HepG2 (cell line): ENCODE results near the gene TMEM255B. TPM values are rescaled to one million over a fixed set of nuclear protein-coding genes. Genes with fewer than 3 reads are reported as not detected.
A peak's percentile ranks its signal among the peaks of the same experiment; 100 is the strongest.

Experiments
- ATAC-seq: fragments of 200-7000 bp; cut with Tn5 transposase; 3 replicates; pipeline ENCODE4 v1.9.1; 2020; ENCODE audit warnings: mild to moderate bottlenecking, moderate library complexity
- BruUV-seq: library from RNA; stranded (reverse); fragments of 400-500 nt; replicated peaks from 2 replicates; lab custom pipeline; 2021; lab: Mats Ljungman, UMichigan
- CTCF ChIA-PET: fragments of 300-600 bp; formaldehyde crosslinking; extraction: SDS; loops from one replicate; lab custom pipeline; 2021; ENCODE audit warnings: low total read pairs, inconsistent platforms, low intra/inter-chr PET ratio; lab: Yijun Ruan, JAX
- POLR2A ChIA-PET: fragments of 350-600 bp; sonication (Branson Sonifier 250); formaldehyde crosslinking; loops from one replicate; lab custom pipeline; 2020; ENCODE audit warnings: antibody characterized with exemption, inconsistent platforms; lab: Yijun Ruan, JAX
- DNase-seq: peaks from one replicate; pipeline ENCODE4 v3.0.0-alpha.2; 2015; ENCODE audit warnings: low spot score
- FAIRE-seq: peaks from 3 replicates; lab custom pipeline; 2011; peaks lifted over from hg19 to GRCh38; lab: Jason Lieb, UNC
- H2AFZ ChIP-seq: one replicate; pipeline ENCODE4 v1.6.1; 2011; ENCODE audit warnings: low read length, inconsistent platforms
- H3K27ac ChIP-seq: fragments of 300-600 bp; 3 replicates; pipeline ENCODE4 v1.8.0; 2011; ENCODE audit warnings: mixed run types, mild to moderate bottlenecking, mixed read lengths, low read length, inconsistent platforms; ENCODE audit not compliant: insufficient read depth; ENCODE audit errors: extremely low read length
- H3K27me3 ChIP-seq, 2 experiments: fragments of 200-600 bp in 1 of 2; 2 replicates in 1 of 2; 3 replicates in 1 of 2; pipeline versions ENCODE4 v1.6.0 to v1.8.0; 2011; ENCODE audit warnings: low read length in 2 of 2, mild to moderate bottlenecking in 2 of 2, moderate library complexity in 2 of 2, inconsistent platforms in 1 of 2; ENCODE audit not compliant: insufficient read depth in 2 of 2, control insufficient read depth in 1 of 2
- H3K36me3 ChIP-seq, 2 experiments: fragments of 200-600 bp in 1 of 2; replicated peaks in 1 of 2; 2 replicates in 1 of 2; 3 replicates in 1 of 2; pipeline versions ENCODE4 v1.5.1 to v1.8.0; 2011; ENCODE audit warnings: low read length in 2 of 2, inconsistent platforms in 1 of 2; ENCODE audit not compliant: insufficient read depth in 2 of 2, control insufficient read depth in 1 of 2
- H3K4me1 ChIP-seq: 2 replicates; pipeline ENCODE4 v1.5.1; 2012; ENCODE audit warnings: low read length, inconsistent platforms; ENCODE audit not compliant: insufficient read depth
- H3K4me2 ChIP-seq: 2 replicates; pipeline ENCODE4 v1.6.0; 2011; ENCODE audit warnings: low read depth, low read length, inconsistent platforms
- H3K4me3 ChIP-seq, 3 experiments: fragments of 200-600 bp in 1 of 3; sonication (generic), shearing (Covaris generic) in 1 of 3; replicated peaks in 1 of 3; 2 replicates each; pipeline ENCODE4 v1.5.1; 2011 to 2016; ENCODE audit warnings: low read length in 3 of 3, inconsistent platforms in 2 of 3, low read depth in 2 of 3, mild to moderate bottlenecking in 2 of 3, control low read depth in 1 of 3, mixed read lengths in 1 of 3; ENCODE audit not compliant: insufficient read depth in 1 of 3
- H3K79me2 ChIP-seq: one replicate; pipeline ENCODE4 v1.6.1; 2011; ENCODE audit warnings: low read length, inconsistent platforms; ENCODE audit not compliant: insufficient read depth
- H3K9ac ChIP-seq: 2 replicates; pipeline ENCODE4 v1.6.0; 2011; ENCODE audit warnings: mild to moderate bottlenecking, low read depth, low read length, inconsistent platforms; ENCODE audit not compliant: insufficient read depth
- H3K9me3 ChIP-seq: 2 replicates; pipeline ENCODE4 v1.5.1; 2012; ENCODE audit warnings: mild to moderate bottlenecking, low read length
- H4K20me1 ChIP-seq: 2 replicates; pipeline ENCODE4 v1.6.0; 2011; ENCODE audit warnings: inconsistent platforms, mild to moderate bottlenecking, low read length, moderate library complexity; ENCODE audit not compliant: insufficient read depth
- DNMT1 ChIP-seq: sonication (generic); formaldehyde crosslinking; IDR thresholded peaks from 2 replicates; pipeline ENCODE4 v1.5.1; 2020; ENCODE audit warnings: mild to moderate bottlenecking, missing genetic modification reagents
- ZNF138 ChIP-seq: sonication (generic); formaldehyde crosslinking; IDR thresholded peaks from 2 replicates; pipeline ENCODE4 v1.5.0; 2020; ENCODE audit warnings: mild to moderate bottlenecking, low read depth, missing genetic modification reagents
- ZNF282 ChIP-seq: fragments of 450-650 bp; IDR thresholded peaks from 2 replicates; pipeline ENCODE4 v1.6.1; 2018; ENCODE audit not compliant: partially characterized antibody
- WGBS: methylation state at CpG from one replicate; pipeline ENCODE4 v1.1.6; 2017; ENCODE audit warnings: low lambda C conversion rate; 5-methylcytosine and 5-hydroxymethylcytosine counted together
- in situ Hi-C: cut with HindIII; loops from 2 replicates; pipeline ENCODE4 v1.10.0; 2017; ENCODE audit warnings: low pct_unique_long_range_greater_than_20kb; ENCODE audit not compliant: extremely low pct_ligation_motif_present
- intact Hi-C: fragments of 100-400 bp; cut with micrococcal nuclease; formaldehyde crosslinking; loops from one replicate; pipeline ENCODE4 v1.10.0; 2022; ENCODE audit not compliant: unreplicated experiment
- polyA plus RNA-seq, 8 experiments: library from polyadenylated mRNA; depleted of rRNA in 3 of 8; stranded (reverse) in 7 of 8; unstranded in 1 of 8; fragments of >200 nt; fragmentation: Illumina TruSeq in 4 of 8; extraction: Trizol in 4 of 8; gene quantifications; 2 replicates each; pipeline versions ENCODE4 v1.2.1 to v1.2.3, GENCODE V29; 2011 to 2016; ENCODE audit warnings: low read depth in 4 of 8, missing spikeins in 1 of 8, mixed read lengths in 1 of 8; ENCODE audit not compliant: insufficient read depth in 1 of 8
- total RNA-seq, 5 experiments: library from RNA; depleted of rRNA; stranded (reverse); fragments of >200 nt; fragmentation: Illumina TruSeq; extraction: Trizol; gene quantifications; 2 replicates each; pipeline ENCODE4 v1.2.3, GENCODE V29; 2016; ENCODE audit warnings: low read depth in 1 of 5
- TF ChIP-seq, protein P1 (sequence below): sonication (generic); formaldehyde crosslinking; IDR thresholded peaks from 2 replicates; pipeline ENCODE4 v1.9.0; 2021; ENCODE audit warnings: mild to moderate bottlenecking, missing genetic modification reagents

TMEM255B gene
- total and polyA plus RNA-seq, 2 of the 13 experiments (the other 11 are each of a cell fraction or from before 2014, with no cell fraction given), result not detected

- 14% methylated on average over 13 of the region's 20 CpGs for WGBS
- no TSS peak for BruUV-seq
- in situ Hi-C loops, result no loop called here
- FAIRE-seq, result no peak
- no peaks in the 10 kb centered on the region for H3K79me2 ChIP-seq
- intact Hi-C loops, result no loop called here
- no peak overlapping the region for H3K4me3 ChIP-seq
- no peak overlapping the region for H3K27ac ChIP-seq
- H3K9ac ChIP-seq, result no peak overlapping the region
- POLR2A ChIA-PET, result no interaction called here
- peaks cover 3 to 47% of the 10 kb centered on the region in 2 experiments; a peak in 4 of 5 replicates for H3K27me3 ChIP-seq
- no peak overlapping the region for H3K4me2 ChIP-seq
- peaks cover 7% of the 10 kb centered on the region; the same call in 1 of the 2 replicates for H3K4me1 ChIP-seq
- TF ChIP-seq, protein P1, sequence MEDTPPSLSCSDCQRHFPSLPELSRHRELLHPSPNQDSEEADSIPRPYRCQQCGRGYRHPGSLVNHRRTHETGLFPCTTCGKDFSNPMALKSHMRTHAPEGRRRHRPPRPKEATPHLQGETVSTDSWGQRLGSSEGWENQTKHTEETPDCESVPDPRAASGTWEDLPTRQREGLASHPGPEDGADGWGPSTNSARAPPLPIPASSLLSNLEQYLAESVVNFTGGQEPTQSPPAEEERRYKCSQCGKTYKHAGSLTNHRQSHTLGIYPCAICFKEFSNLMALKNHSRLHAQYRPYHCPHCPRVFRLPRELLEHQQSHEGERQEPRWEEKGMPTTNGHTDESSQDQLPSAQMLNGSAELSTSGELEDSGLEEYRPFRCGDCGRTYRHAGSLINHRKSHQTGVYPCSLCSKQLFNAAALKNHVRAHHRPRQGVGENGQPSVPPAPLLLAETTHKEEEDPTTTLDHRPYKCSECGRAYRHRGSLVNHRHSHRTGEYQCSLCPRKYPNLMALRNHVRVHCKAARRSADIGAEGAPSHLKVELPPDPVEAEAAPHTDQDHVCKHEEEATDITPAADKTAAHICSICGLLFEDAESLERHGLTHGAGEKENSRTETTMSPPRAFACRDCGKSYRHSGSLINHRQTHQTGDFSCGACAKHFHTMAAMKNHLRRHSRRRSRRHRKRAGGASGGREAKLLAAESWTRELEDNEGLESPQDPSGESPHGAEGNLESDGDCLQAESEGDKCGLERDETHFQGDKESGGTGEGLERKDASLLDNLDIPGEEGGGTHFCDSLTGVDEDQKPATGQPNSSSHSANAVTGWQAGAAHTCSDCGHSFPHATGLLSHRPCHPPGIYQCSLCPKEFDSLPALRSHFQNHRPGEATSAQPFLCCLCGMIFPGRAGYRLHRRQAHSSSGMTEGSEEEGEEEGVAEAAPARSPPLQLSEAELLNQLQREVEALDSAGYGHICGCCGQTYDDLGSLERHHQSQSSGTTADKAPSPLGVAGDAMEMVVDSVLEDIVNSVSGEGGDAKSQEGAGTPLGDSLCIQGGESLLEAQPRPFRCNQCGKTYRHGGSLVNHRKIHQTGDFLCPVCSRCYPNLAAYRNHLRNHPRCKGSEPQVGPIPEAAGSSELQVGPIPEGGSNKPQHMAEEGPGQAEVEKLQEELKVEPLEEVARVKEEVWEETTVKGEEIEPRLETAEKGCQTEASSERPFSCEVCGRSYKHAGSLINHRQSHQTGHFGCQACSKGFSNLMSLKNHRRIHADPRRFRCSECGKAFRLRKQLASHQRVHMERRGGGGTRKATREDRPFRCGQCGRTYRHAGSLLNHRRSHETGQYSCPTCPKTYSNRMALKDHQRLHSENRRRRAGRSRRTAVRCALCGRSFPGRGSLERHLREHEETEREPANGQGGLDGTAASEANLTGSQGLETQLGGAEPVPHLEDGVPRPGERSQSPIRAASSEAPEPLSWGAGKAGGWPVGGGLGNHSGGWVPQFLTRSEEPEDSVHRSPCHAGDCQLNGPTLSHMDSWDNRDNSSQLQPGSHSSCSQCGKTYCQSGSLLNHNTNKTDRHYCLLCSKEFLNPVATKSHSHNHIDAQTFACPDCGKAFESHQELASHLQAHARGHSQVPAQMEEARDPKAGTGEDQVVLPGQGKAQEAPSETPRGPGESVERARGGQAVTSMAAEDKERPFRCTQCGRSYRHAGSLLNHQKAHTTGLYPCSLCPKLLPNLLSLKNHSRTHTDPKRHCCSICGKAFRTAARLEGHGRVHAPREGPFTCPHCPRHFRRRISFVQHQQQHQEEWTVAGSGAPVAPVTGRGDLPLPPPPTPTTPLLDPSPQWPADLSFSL, result peak; percentile 61; the same call in 1 of the 2 replicates
- TF ChIP-seq ZNF138 (CRISPR knock-in tag) (no peak), DNMT1 (CRISPR knock-in tag) (no peak), ZNF282 (no peak)
- H2AFZ ChIP-seq, result no peak overlapping the region
- no peak for DNase-seq
- H3K9me3 ChIP-seq, result no peaks in the 10 kb centered on the region
- H3K36me3 ChIP-seq, result no peaks in the 10 kb centered on the region
- no peak for ATAC-seq
- CTCF ChIA-PET, result no interaction called here
- no peaks in the 10 kb centered on the region for H4K20me1 ChIP-seq
Measured at GRCh38 chr13:113796211-113796963, 37.4 kb downstream of the TMEM255B start.
